Erythroblast (primary cell): Measurements from ENCODE around the gene MOGAT3.

Experiments
- DNase-seq, 2 experiments: peaks; one replicate each; lab custom pipeline; 2025; lab: John Stamatoyannopoulos, UW
- GATA1 ChIP-seq: IDR thresholded peaks from 2 replicates; pipeline ENCODE4 v1.6.1; 2011; ENCODE audit warnings: low read depth, mild to moderate bottlenecking, control low read depth, low read length, moderate library complexity
- POLR2A ChIP-seq: IDR thresholded peaks from 2 replicates; pipeline ENCODE4 v1.6.1; 2011; ENCODE audit warnings: mild to moderate bottlenecking, low read length

The MOGAT3 gene

DNA sequence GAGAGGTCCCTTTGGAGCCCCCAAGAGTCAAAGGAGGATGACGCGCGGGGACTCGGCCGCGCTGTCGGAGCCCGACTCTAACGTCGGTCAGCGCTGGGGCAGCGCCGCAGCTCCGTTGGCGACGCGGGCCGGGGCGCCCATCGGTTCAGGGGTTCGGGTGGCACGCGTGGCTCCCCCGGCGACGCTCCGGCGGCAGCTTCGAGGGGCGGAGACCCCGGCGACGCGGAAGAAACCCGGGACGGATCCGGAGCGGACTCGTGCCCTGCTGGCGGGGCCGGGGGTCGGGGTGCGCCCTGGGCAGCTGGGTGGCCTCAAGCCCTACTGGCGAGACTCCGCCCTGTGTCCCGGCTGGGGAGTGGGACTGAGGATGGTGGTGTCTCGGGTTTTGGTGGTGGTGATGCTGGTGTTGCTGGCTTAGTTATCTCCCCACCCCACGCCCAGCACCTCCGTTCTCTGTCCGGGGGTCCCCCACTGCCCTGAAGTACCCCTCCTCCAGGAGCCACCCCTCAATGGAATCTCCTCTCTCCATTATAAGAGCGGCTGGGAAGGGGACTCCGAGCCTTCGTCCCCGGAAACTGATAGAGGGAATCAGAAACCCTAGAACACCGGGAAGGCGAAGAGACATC is 20.6 kb downstream of the MOGAT3 start, which contains the start of gene NAT16:
Gene NAT16 (minus strand): TSS at position 164 of the 626 bp plus-strand sequence. CDS start 5,486 bp downstream, outside the sequence.
- DNase-seq, result no peak
- no peak for TF ChIP-seq POLR2A

DNA sequence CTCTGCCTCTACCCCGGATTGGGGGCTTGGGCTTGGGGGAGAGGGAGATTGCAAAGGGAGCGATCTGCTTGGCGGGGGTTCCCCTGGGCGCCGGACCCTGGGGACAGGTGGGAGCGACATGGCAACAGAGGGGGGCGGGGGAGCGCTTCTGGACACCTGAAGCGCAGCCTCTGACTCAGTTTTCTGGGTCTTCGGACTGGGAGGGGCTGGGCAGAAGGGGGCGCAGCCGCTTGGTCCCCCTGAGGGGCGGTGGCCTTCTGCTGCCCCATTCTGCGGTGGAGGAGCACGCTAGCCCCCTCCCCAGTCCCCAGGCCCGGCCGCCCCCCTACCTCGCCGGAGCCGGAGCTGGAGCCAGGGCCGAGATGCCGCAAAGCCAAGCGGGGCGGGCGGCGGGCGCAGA is 21.1 kb downstream of the MOGAT3 start:
- no peak for DNase-seq
- TF ChIP-seq POLR2A (no peak), GATA1 (no peak)

GRCh38 chr7:101179117-101179516 is 21.7 kb downstream of the MOGAT3 start:
- no peak for DNase-seq
- TF ChIP-seq POLR2A (no peak), GATA1 (no peak)

- TF ChIP-seq POLR2A (no peak), GATA1 (no peak)
- no peak for DNase-seq
These were observed 23.2 kb downstream of the MOGAT3 start for GRCh38 chr7:101177644-101178043.

DNA sequence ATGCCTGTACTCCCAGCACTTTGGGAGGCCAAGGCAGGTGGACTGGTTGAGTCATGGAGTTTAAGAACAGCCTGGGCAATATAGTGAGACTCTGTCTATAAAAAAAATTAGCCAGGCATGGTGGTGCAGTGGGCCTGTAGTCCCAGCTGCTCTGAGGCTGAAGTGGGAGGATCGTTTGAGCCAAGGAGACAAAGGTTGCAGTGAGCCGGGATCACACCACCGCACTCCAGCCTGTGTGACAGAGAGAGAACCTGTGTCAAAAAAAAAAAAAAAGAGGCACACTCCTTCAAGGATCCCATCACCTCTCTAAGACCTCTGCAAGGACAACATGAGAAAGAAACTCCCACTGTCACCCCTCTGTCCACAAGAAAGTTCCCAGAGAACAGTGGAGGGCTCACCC is 25.2 kb downstream of the MOGAT3 start:
- no peak for DNase-seq
- TF ChIP-seq GATA1 (no peak), POLR2A (no peak)

GRCh38 chr7:101174322-101174854 is 26.4 kb downstream of the MOGAT3 start:
- DNase-seq, result no peak
- no peak for TF ChIP-seq POLR2A
- no peak for TF ChIP-seq GATA1

GRCh38 chr7:101173752-101174244 is 27.0 kb downstream of the MOGAT3 start:
- peak; percentile 37 for TF ChIP-seq POLR2A
- no peak for TF ChIP-seq GATA1
- DNase-seq, result peak; percentile 60 to 75

DNA sequence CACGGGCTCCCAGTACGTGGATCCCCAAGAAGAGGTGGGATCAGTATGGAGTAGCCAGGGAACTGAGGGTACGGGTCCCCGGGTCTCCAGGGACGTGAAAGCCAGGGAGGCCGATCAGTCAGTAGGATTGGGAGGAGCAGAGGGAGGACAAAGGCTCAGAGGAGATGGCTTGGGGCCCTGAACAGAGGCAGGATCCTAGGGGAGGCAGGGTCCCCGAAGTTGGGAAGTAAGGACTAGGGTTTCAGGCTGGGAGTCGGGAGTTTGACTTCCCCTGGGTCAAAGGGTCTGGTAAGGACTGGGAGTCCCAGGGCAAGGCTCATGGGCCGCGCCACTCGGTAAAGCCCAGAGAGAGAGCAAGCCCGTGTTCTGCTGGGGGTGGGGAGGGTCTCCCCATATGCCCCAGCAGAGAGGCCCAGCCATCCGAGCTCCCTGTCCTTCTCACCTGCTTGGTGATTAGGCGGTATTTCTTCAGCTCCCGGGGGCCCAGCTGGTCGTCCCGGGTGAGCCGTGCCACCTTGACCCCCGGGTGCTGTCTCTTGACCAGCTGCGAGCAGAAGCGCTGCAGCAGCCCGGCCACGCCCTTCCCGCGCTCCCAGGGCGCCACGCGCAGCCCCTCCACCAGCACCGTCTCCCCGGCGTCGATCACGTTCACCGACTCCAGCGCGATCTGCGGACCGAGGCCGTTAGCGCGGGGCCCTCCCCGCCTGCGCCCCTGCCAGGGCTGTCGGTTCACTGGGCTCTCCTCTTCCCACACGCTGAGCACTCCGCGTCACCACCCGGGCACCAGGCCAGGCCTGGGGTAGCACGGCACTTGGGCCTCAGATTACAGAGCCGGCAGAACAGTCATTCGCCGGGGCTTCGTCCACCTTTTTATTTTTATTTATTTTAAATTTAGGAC is 27.7 kb downstream of the MOGAT3 start:
- DNase-seq, result peak; percentile 49 to 57
- TF ChIP-seq POLR2A (no peak), GATA1 (no peak)

DNA sequence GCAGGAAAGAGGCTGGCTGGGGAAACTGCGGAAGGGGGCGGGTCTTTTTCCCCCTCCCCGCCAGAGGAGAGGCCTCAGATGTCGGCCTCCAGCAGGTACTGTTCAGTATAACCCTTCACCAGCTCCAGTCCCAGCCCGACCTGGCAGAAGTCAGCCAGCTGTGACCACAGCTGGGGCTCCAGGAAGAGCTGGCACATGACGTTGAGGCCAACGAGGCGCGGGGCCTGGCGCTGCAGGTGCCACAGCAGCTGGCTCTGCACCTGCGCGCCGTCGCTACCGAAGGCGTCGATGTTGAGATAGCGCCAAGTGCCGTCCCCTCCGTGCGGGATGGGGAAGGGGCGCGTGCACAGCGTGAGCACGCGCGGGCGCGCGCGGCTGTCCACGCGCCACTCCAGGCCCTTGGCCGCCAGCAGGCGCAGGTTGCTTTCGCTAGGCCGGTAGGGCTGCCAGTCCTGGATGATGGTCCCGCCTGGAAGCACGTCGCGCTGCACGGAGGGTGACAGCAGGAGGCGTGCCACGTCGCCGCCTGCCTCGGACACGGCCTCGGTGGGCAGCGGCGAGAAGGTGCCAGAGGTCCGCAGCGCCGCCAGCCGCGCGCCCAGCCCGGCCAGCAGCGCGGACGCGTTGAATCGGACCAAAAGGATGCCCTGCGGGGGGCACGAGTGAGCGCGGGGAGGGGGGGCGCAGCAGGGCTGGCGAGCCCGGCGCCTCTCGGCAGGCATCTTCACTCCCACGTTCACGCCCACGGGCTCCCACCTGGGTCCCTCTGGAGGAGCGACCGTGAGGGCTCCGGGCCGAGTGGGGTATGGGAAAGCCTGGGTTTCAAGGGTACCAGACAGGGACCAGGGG is 28.6 kb downstream of the MOGAT3 start:
- DNase-seq, result no peak
- no peak for TF ChIP-seq POLR2A

GRCh38 chr7:101171442-101171837 is 29.4 kb downstream of the MOGAT3 start:
- DNase-seq, result no peak
- TF ChIP-seq POLR2A, result no peak
- TF ChIP-seq GATA1, result no peak

GRCh38 chr7:101170617-101171441 is 30.0 kb downstream of the MOGAT3 start:
- DNase-seq, result no peak
- no peak for TF ChIP-seq GATA1
- no peak for TF ChIP-seq POLR2A

DNA sequence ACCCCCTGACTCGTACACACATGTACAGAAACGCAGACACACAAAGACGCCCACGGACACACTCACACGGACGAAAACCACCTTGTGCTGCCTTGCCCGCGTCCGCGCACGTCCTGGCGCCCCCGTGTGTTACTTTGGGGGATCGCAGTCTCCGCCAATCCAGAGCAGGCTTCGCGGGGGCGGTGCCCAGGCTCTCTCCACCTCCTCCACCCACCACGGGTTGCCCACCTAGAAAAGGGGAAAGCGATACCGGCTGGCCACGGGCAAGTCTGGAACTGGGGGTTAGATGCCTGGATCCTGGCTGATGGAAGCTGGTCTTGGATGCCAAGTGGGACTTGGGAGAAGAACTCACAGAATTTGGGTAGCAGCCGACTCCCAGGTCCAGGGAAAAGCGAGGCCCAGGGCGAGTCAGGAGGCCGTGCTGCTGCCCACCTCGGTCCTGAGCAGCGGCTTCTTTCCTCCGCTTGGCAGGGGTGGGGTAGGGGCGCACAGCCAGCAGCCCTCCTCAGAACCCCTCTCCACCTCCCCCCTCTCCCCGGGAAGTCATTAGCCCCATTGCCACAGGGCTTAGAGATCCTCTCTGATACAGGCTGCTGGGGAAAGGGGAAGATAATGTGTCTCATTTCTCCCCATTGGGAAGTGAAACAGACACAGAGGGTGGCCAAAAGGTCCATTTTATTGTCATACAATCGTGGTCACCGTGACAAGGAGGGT is 30.8 kb downstream of the MOGAT3 start:
- DNase-seq, result peak; percentile 65 to 84
- no peak for TF ChIP-seq POLR2A
